ENCODE results near the gene ASCL2. TPM values are rescaled to one million over a fixed set of nuclear protein-coding genes. Genes with fewer than 3 reads are reported as not detected.

Gene ASCL2
- total RNA-seq, 4 donors from 2014 or later = 0.24 to 2.6 TPM; not detected in 2

- ATAC-seq (ENCODE audit: low FRiP score) (no peak), DNase-seq (ENCODE audit: low spot score) (peak; percentile 5)
- TF ChIP-seq CTCF (IDR thresholded peaks at IDR 0.05) = no peak
These were observed 5.2 kb upstream of the ASCL2 start for GRCh38 chr11:2275334-2276279.

- ATAC-seq (ENCODE audit: low FRiP score) (no peak), DNase-seq (ENCODE audit: low spot score) (peak; percentile 5)
- TF ChIP-seq CTCF (IDR thresholded peaks at IDR 0.05) = no peak
These were observed 3.4 kb upstream of the ASCL2 start for GRCh38 chr11:2273771-2274170.

- DNase-seq (ENCODE audit: low spot score) = no peak
- no peak for TF ChIP-seq CTCF (IDR thresholded peaks at IDR 0.05)
- no peak for ATAC-seq (ENCODE audit: low FRiP score)
These were observed 2.9 kb upstream of the ASCL2 start for GRCh38 chr11:2273311-2273710.

GRCh38 chr11:2272946-2273280, 2.5 kb upstream of the ASCL2 start:
- no peak for TF ChIP-seq CTCF (IDR thresholded peaks at IDR 0.05)
- DNase-seq (ENCODE audit: low spot score) (peak; percentile 13), ATAC-seq (ENCODE audit: low FRiP score) (no peak)

GRCh38 chr11:2272228-2272945, 2.0 kb upstream of the ASCL2 start:
- DNase-seq (ENCODE audit: low spot score) = peak; percentile 14
- ATAC-seq (ENCODE audit: low FRiP score) = no peak
- no peak for TF ChIP-seq CTCF (IDR thresholded peaks at IDR 0.05)

GRCh38 chr11:2271327-2272227, 1.2 kb upstream of the ASCL2 start:
- DNase-seq (ENCODE audit: low spot score) (peak; percentile 6), ATAC-seq (ENCODE audit: low FRiP score) (no peak)
- TF ChIP-seq CTCF (IDR thresholded peaks at IDR 0.05) = no peak
